Measurements from ENCODE around the gene SHISA7.

GRCh38 chr19:55466241-55466614 is 23.1 kb upstream of the SHISA7 start:
- TF ChIP-seq EZH2phosphoT487 (IDR thresholded peaks at IDR 0.05; ENCODE audit: borderline replicate concordance), result no peak
- no peak for TF ChIP-seq CTCF (conservative IDR thresholded peaks at IDR 0.05; ENCODE audit: low read length)
